ENCODE results near the gene TRAM2.

- TF ChIP-seq CTCF (IDR thresholded peaks at IDR 0.05; ENCODE audit: insufficient read depth, low read length, poor library complexity, severe bottlenecking) = no peak
- no peak for TF ChIP-seq EZH2phosphoT487 (conservative IDR thresholded peaks at IDR 0.05; ENCODE audit: low read length)
These were observed 16.4 kb downstream of the TRAM2 start for GRCh38 chr6:52560462-52560861.
